H9 (cell line): ENCODE results near the gene LUZP2. TPM values are rescaled to one million over a fixed set of nuclear protein-coding genes. Genes with fewer than 3 reads are reported as not detected.

Experiments
- DNase-seq: peaks from one replicate; pipeline ENCODE4 v3.0.0-alpha.2; 2017
- H2AFZ ChIP-seq: one replicate; pipeline ENCODE4 v1.6.1; 2013; ENCODE audit warnings: mild to moderate bottlenecking, low read length, control low read depth, moderate library complexity
- H2AK5ac ChIP-seq: 2 replicates; pipeline ENCODE4 v1.6.1; 2013; ENCODE audit warnings: low read length, control low read depth, mixed read lengths; ENCODE audit not compliant: insufficient read length
- H2BK120ac ChIP-seq: one replicate; pipeline ENCODE4 v1.6.1; 2013; ENCODE audit warnings: low read depth, mild to moderate bottlenecking, low read length, control low read depth, inconsistent platforms; ENCODE audit not compliant: poor library complexity, severe bottlenecking
- H2BK12ac ChIP-seq: 2 replicates; pipeline ENCODE4 v1.6.1; 2013; ENCODE audit warnings: low read length, control low read depth, mixed read lengths, low read depth; ENCODE audit not compliant: insufficient read length
- H2BK15ac ChIP-seq: 2 replicates; pipeline ENCODE4 v1.6.1; 2013; ENCODE audit warnings: low read depth, low read length, control low read depth
- H2BK20ac ChIP-seq: one replicate; pipeline ENCODE4 v1.6.1; 2013; ENCODE audit warnings: low read depth, mild to moderate bottlenecking, low read length, control low read depth, inconsistent platforms; ENCODE audit not compliant: poor library complexity, severe bottlenecking
- H2BK5ac ChIP-seq: 2 replicates; pipeline ENCODE4 v1.6.1; 2013; ENCODE audit warnings: low read length, control low read depth, mixed read lengths; ENCODE audit not compliant: insufficient read length
- H3K14ac ChIP-seq: 2 replicates; pipeline ENCODE4 v1.6.1; 2013; ENCODE audit warnings: low read length, control low read depth; ENCODE audit not compliant: insufficient read depth
- H3K18ac ChIP-seq: 2 replicates; pipeline ENCODE4 v1.6.1; 2013; ENCODE audit warnings: low read depth, mild to moderate bottlenecking, mixed read lengths, low read length, control low read depth; ENCODE audit not compliant: insufficient read length
- H3K23ac ChIP-seq: 2 replicates; pipeline ENCODE4 v1.6.1; 2013; ENCODE audit warnings: low read length, control low read depth, mixed read lengths, low read depth; ENCODE audit not compliant: insufficient read length
- H3K23me2 ChIP-seq: 2 replicates; pipeline ENCODE4 v1.6.1; 2013; ENCODE audit warnings: low read depth, mild to moderate bottlenecking, mixed read lengths, low read length, control low read depth; ENCODE audit not compliant: insufficient read length, poor library complexity, severe bottlenecking
- H3K27ac ChIP-seq: 2 replicates; pipeline ENCODE4 v1.5.1; 2013; ENCODE audit warnings: low read length, control low read depth, mixed read lengths, low read depth; ENCODE audit not compliant: insufficient read length
- H3K27me3 ChIP-seq: 2 replicates; pipeline ENCODE4 v1.6.1; 2013; ENCODE audit warnings: low read length, control low read depth, inconsistent platforms; ENCODE audit not compliant: insufficient read depth
- H3K4ac ChIP-seq: 2 replicates; pipeline ENCODE4 v1.6.1; 2013; ENCODE audit warnings: low read depth, mild to moderate bottlenecking, control low read depth, inconsistent platforms, low read length, moderate library complexity
- H3K4me1 ChIP-seq: 2 replicates; pipeline ENCODE4 v1.6.1; 2013; ENCODE audit warnings: low read length, control low read depth, inconsistent platforms; ENCODE audit not compliant: insufficient read depth
- H3K4me2 ChIP-seq: 2 replicates; pipeline ENCODE4 v1.6.1; 2013; ENCODE audit warnings: low read length, control low read depth, mixed read lengths; ENCODE audit not compliant: insufficient read length, insufficient read depth
- H3K56ac ChIP-seq: 2 replicates; pipeline ENCODE4 v1.6.1; 2013; ENCODE audit warnings: low read depth, mild to moderate bottlenecking, mixed read lengths, low read length, control low read depth; ENCODE audit not compliant: insufficient read length
- H3K79me1 ChIP-seq: 2 replicates; pipeline ENCODE4 v1.6.1; 2013; ENCODE audit warnings: low read depth, mild to moderate bottlenecking, moderate library complexity, low read length, control low read depth, inconsistent platforms; ENCODE audit not compliant: insufficient read depth, poor library complexity, severe bottlenecking
- H3K79me2 ChIP-seq: 2 replicates; pipeline ENCODE4 v1.6.1; 2013; ENCODE audit warnings: low read length, control low read depth, inconsistent platforms; ENCODE audit not compliant: insufficient read depth
- H3K9ac ChIP-seq: 2 replicates; pipeline ENCODE4 v1.6.1; 2013; ENCODE audit warnings: low read length, control low read depth, mixed read lengths; ENCODE audit not compliant: insufficient read length; ENCODE audit errors: extremely low read depth
- H3K9me3 ChIP-seq: one replicate; pipeline ENCODE4 v1.6.1; 2013; ENCODE audit warnings: low read depth, low read length, inconsistent platforms; ENCODE audit not compliant: control insufficient read depth
- H3T11ph ChIP-seq: one replicate; pipeline ENCODE4 v1.6.1; 2013; ENCODE audit warnings: mild to moderate bottlenecking, low read length, control low read depth, inconsistent platforms
- H4K20me1 ChIP-seq: one replicate; pipeline ENCODE4 v1.6.1; 2013; ENCODE audit not compliant: control insufficient read depth, insufficient read length, insufficient read depth
- H4K5ac ChIP-seq: 2 replicates; pipeline ENCODE4 v1.6.1; 2013; ENCODE audit warnings: low read depth, mild to moderate bottlenecking, mixed read lengths, low read length, control low read depth; ENCODE audit not compliant: insufficient read length
- H4K8ac ChIP-seq: replicated peaks from 2 replicates; pipeline ENCODE4 v1.6.1; 2013; ENCODE audit warnings: low read length, control low read depth, mixed read lengths, low read depth; ENCODE audit not compliant: insufficient read length
- H4K91ac ChIP-seq: 2 replicates; pipeline ENCODE4 v1.6.1; 2013; ENCODE audit warnings: low read depth, mild to moderate bottlenecking, moderate library complexity, mixed read lengths, low read length, control low read depth; ENCODE audit not compliant: insufficient read length
- H3K27ac Mint-ChIP-seq, 3 experiments: 2 replicates in 2 of 3; 3 replicates in 1 of 3; pipeline ENCODE4 v1.8.0; 2020 to 2021; ENCODE audit warnings: mixed read lengths in 3 of 3, mild to moderate bottlenecking in 1 of 3, moderate library complexity in 1 of 3
- H3K27me3 Mint-ChIP-seq: 2 replicates; pipeline ENCODE4 v1.8.0; 2021; ENCODE audit warnings: low read depth, mild to moderate bottlenecking, moderate library complexity, mixed read lengths
- H3K36me3 Mint-ChIP-seq, 3 experiments: 2 replicates in 2 of 3; 3 replicates in 1 of 3; pipeline ENCODE4 v1.8.0; 2020 to 2021; ENCODE audit warnings: low read depth in 3 of 3, mixed read lengths in 3 of 3; ENCODE audit not compliant: insufficient read depth in 1 of 3
- H3K4me1 Mint-ChIP-seq, 2 experiments: 2 replicates each; pipeline ENCODE4 v1.8.0; 2020; ENCODE audit warnings: mixed read lengths in 2 of 2
- H3K4me3 Mint-ChIP-seq, 2 experiments: 2 replicates in 1 of 2; 3 replicates in 1 of 2; pipeline ENCODE4 v1.8.0; 2020 to 2021; ENCODE audit warnings: mild to moderate bottlenecking in 2 of 2, mixed read lengths in 2 of 2, moderate library complexity in 1 of 2
- H3K9me3 Mint-ChIP-seq, 2 experiments: 2 replicates in 1 of 2; 3 replicates in 1 of 2; pipeline ENCODE4 v1.8.0; 2020; ENCODE audit warnings: mild to moderate bottlenecking in 2 of 2, mixed read lengths in 2 of 2, moderate library complexity in 1 of 2
- WGBS: extraction: QIAGEN DNeasy Blood & Tissue Kit; methylation state at CpG from one replicate; pipeline ENCODE4 v1.1.7; 2013; ENCODE audit warnings: missing lambda C conversion rate, low lambda C conversion rate, mixed read lengths; ENCODE audit not compliant: insufficient read length; ENCODE audit errors: extremely low coverage; 5-methylcytosine and 5-hydroxymethylcytosine counted together
- total RNA-seq: library from RNA; stranded (reverse); gene quantifications from 2 replicates; pipeline ENCODE4 v1.2.1, GENCODE V29; 2021
- TF ChIP-seq, protein P1 (sequence below): fragments of 200-600 bp; sonication (generic); conservative IDR thresholded peaks from 3 replicates; pipeline ENCODE4 v1.8.0; 2021; ENCODE audit warnings: antibody characterized with exemption, mild to moderate bottlenecking

LUZP2 gene
- total RNA-seq, 1 experiment from 2014 or later, result 25.4 TPM

DNA sequence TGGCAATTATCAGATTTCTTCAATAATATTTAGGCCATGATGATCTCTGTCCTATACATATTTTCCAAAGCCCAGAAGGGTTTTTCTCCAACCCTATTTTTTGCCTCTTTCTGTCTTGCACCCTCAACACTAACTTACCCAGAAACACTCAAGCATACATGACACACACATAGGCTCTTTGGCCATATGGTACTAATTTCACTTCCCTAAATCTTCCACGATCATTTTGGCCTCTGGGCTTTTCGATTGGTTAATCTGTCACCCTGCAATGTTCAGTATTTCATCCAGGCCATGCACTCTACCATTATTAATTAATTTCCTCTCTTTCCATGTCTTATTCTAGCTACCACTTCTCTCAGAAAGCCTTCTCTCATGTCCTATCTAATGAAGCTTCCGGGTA lies 59.8 kb downstream of the LUZP2 start:
- Histone ChIP-seq H2BK20ac (no peak overlapping the region), H2AFZ (no peak overlapping the region), H2BK12ac (no peak overlapping the region), H2BK120ac (no peak overlapping the region), H4K5ac (no peak overlapping the region), H3K14ac (no peak overlapping the region), H3K4ac (no peak overlapping the region), H2BK15ac (no peak overlapping the region), H3K79me1 (no peaks in the 10 kb centered on the region), H3K27ac (no peak overlapping the region), H3K23ac (no peak overlapping the region), H2BK5ac (no peak overlapping the region), H3K18ac (no peak overlapping the region), H3K79me2 (no peaks in the 10 kb centered on the region), H3K4me1 (no peaks in the 10 kb centered on the region; the same call in 1 of the 2 replicates), H3K27me3 (no peaks in the 10 kb centered on the region), H2AK5ac (no peak overlapping the region), H3K9ac (no peak overlapping the region), H3T11ph (no peak overlapping the region), H4K8ac (no peak overlapping the region), H3K9me3 (no peaks in the 10 kb centered on the region), H3K56ac (no peak overlapping the region), H3K23me2 (no peaks in the 10 kb centered on the region), H4K91ac (no peak overlapping the region), H3K4me2 (no peak overlapping the region), H4K20me1 (no peaks in the 10 kb centered on the region)
- no peak for DNase-seq
- no peak overlapping the region; a peak in 1 of 7 replicates for H3K27ac Mint-ChIP-seq
- no CpG with 5 or more reads among the region's 3 CpGs for WGBS
- no peaks in the 10 kb centered on the region for H3K27me3 Mint-ChIP-seq
- TF ChIP-seq, protein P1, sequence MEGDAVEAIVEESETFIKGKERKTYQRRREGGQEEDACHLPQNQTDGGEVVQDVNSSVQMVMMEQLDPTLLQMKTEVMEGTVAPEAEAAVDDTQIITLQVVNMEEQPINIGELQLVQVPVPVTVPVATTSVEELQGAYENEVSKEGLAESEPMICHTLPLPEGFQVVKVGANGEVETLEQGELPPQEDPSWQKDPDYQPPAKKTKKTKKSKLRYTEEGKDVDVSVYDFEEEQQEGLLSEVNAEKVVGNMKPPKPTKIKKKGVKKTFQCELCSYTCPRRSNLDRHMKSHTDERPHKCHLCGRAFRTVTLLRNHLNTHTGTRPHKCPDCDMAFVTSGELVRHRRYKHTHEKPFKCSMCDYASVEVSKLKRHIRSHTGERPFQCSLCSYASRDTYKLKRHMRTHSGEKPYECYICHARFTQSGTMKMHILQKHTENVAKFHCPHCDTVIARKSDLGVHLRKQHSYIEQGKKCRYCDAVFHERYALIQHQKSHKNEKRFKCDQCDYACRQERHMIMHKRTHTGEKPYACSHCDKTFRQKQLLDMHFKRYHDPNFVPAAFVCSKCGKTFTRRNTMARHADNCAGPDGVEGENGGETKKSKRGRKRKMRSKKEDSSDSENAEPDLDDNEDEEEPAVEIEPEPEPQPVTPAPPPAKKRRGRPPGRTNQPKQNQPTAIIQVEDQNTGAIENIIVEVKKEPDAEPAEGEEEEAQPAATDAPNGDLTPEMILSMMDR, result no peak
- H3K36me3 Mint-ChIP-seq, result no peaks in the 10 kb centered on the region
- no peak overlapping the region for H3K4me3 Mint-ChIP-seq
- H3K9me3 Mint-ChIP-seq, result no peaks in the 10 kb centered on the region
- H3K4me1 Mint-ChIP-seq, result peaks cover 19 to 23% of the 10 kb centered on the region in 2 experiments
